HCT116 (cell line): ENCODE data around the gene PGM2L1.

Source experiments
- EGR1 ChIP-seq: IDR thresholded peaks from 2 replicates; pipeline ENCODE4 v1.6.1; 2012; ENCODE audit warnings: low read depth
- ELF1 ChIP-seq: IDR thresholded peaks from 2 replicates; pipeline ENCODE4 v1.6.1; 2012; ENCODE audit warnings: low read depth, borderline replicate concordance
- EZH2 ChIP-seq: fragments of 200-600 bp; sonication (generic); IDR thresholded peaks from 2 replicates; pipeline ENCODE4 v1.6.1; 2017; ENCODE audit warnings: antibody characterized with exemption, mixed run types
- JUND ChIP-seq: IDR thresholded peaks from 2 replicates; pipeline ENCODE4 v1.6.1; 2012
- POLR2AphosphoS5 ChIP-seq: IDR thresholded peaks from 2 replicates; pipeline ENCODE4 v1.6.1; 2011; ENCODE audit warnings: mild to moderate bottlenecking, low read depth, low read length, moderate library complexity
- TF ChIP-seq, protein P1 (sequence below), 3 experiments: fragments of 200-600 bp in 1 of 3; sonication (generic) in 1 of 3; IDR thresholded peaks in 2 of 3; conservative IDR thresholded peaks in 1 of 3; 2 replicates each; pipeline ENCODE4 v1.5.1; 2012 to 2017; ENCODE audit warnings: low read depth in 2 of 3, low read length in 2 of 3, antibody characterized with exemption in 1 of 3, borderline replicate concordance in 1 of 3, control low read depth in 1 of 3, mild to moderate bottlenecking in 1 of 3, mixed read lengths in 1 of 3, mixed run types in 1 of 3, moderate library complexity in 1 of 3; ENCODE audit not compliant: insufficient read depth in 1 of 3
- TF ChIP-seq, protein P2 (sequence below): IDR thresholded peaks from 2 replicates; pipeline ENCODE4 v1.6.1; 2012
- TF ChIP-seq, protein P3 (sequence below): IDR thresholded peaks from 2 replicates; pipeline ENCODE4 v1.6.1; 2011; ENCODE audit warnings: mild to moderate bottlenecking, low read length, moderate library complexity; ENCODE audit not compliant: insufficient replicate concordance; ENCODE audit errors: extremely low read depth

DNA sequence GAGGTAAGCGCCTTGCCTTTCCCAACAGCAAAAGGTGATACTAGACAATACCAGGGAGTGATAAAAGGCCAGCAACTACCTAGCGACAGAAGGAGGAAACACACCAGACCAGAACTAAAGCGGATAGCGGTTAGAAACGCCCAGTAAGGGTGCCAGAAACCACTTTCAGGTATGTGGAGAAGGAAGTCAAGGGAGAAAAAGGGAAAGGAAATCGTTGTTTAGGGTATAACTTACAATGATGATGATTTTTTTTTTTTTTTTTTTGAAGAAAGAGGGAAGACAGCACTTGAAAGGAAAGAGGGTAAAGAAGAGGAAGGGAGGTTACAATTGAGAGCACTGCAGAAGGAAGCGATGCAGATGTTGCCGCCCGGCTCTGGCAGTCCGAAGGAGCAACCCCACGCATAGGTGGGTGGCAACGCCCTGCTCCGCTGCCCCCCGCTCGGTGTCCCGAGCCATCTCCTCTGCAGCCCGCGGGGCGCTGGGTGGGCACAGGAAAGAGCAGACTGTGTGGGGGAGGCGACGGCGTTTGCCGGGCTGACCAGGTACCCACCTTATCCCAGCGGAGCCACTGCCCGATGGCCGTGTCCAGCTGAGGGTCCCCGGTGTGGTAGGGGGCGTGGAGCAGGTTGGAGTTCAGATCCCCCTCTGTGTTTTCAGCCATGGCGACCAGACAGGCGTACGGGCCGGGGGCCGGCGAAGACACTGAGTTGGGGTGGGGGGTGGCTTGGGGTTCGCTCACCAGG is 561 bp downstream of the PGM2L1 start:
- TF ChIP-seq, protein P1, sequence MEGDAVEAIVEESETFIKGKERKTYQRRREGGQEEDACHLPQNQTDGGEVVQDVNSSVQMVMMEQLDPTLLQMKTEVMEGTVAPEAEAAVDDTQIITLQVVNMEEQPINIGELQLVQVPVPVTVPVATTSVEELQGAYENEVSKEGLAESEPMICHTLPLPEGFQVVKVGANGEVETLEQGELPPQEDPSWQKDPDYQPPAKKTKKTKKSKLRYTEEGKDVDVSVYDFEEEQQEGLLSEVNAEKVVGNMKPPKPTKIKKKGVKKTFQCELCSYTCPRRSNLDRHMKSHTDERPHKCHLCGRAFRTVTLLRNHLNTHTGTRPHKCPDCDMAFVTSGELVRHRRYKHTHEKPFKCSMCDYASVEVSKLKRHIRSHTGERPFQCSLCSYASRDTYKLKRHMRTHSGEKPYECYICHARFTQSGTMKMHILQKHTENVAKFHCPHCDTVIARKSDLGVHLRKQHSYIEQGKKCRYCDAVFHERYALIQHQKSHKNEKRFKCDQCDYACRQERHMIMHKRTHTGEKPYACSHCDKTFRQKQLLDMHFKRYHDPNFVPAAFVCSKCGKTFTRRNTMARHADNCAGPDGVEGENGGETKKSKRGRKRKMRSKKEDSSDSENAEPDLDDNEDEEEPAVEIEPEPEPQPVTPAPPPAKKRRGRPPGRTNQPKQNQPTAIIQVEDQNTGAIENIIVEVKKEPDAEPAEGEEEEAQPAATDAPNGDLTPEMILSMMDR (IDR thresholded peaks at IDR 0.05 in 2 of 3, conservative IDR thresholded peaks at IDR 0.05 in 1 of 3; ENCODE audit: borderline replicate concordance in 1 of 3, insufficient read depth in 1 of 3, low read depth in 2 of 3, low read length in 2 of 3) = peak in 2 of 3 experiments; percentile 18 to 41; a peak in 2 of 6 replicates
- no peak for TF ChIP-seq EGR1
- TF ChIP-seq, protein P2, sequence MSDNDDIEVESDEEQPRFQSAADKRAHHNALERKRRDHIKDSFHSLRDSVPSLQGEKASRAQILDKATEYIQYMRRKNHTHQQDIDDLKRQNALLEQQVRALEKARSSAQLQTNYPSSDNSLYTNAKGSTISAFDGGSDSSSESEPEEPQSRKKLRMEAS = no peak
- TF ChIP-seq, protein P3, sequence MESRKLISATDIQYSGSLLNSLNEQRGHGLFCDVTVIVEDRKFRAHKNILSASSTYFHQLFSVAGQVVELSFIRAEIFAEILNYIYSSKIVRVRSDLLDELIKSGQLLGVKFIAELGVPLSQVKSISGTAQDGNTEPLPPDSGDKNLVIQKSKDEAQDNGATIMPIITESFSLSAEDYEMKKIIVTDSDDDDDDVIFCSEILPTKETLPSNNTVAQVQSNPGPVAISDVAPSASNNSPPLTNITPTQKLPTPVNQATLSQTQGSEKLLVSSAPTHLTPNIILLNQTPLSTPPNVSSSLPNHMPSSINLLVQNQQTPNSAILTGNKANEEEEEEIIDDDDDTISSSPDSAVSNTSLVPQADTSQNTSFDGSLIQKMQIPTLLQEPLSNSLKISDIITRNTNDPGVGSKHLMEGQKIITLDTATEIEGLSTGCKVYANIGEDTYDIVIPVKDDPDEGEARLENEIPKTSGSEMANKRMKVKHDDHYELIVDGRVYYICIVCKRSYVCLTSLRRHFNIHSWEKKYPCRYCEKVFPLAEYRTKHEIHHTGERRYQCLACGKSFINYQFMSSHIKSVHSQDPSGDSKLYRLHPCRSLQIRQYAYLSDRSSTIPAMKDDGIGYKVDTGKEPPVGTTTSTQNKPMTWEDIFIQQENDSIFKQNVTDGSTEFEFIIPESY = no peak
- TF ChIP-seq POLR2AphosphoS5 = no peak
- TF ChIP-seq EZH2 = no peak
- no peak for TF ChIP-seq JUND
- no peak for TF ChIP-seq ELF1
